Tibial nerve (tissue), 4 donors: ENCODE results near the gene LANCL2.

Source experiments
- EP300 ChIP-seq, 2 donors: sonication (generic); formaldehyde crosslinking; IDR thresholded peaks; one replicate each; pipeline ENCODE4 v1.6.1; 2017; ENCODE audit warnings: antibody characterized with exemption in 2 of 2, mild to moderate bottlenecking in 1 of 2
- TF ChIP-seq, protein P1 (sequence below), 5 experiments: fragments of 200-600 bp in 3 of 5; fragments of 450-650 bp in 2 of 5; sonication (generic) in 3 of 5; IDR thresholded peaks; one replicate each; pipeline ENCODE4 v1.5.1; 2016 to 2019; ENCODE audit warnings: antibody characterized with exemption in 5 of 5, mild to moderate bottlenecking in 3 of 5, moderate library complexity in 2 of 5

DNA sequence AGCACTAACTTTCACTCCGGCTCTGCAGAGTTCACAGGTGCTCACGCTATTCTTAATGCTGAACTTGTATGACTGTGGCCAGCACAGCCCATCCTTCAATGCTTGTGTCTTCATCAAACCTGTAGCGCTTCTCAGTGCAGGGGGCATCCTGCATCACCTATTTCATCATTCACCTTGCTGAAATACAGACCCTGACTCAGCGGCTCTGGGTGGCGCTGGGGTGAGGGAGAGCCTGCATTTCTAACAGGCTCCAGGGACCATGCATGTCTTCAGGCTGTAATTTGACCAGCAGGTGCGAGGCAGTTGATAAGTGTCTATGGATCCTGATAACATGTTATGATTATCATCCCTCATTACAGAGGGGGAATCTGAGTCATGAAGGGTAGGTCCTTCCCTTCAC is 117.9 kb downstream of the LANCL2 start:
- TF ChIP-seq, protein P1, sequence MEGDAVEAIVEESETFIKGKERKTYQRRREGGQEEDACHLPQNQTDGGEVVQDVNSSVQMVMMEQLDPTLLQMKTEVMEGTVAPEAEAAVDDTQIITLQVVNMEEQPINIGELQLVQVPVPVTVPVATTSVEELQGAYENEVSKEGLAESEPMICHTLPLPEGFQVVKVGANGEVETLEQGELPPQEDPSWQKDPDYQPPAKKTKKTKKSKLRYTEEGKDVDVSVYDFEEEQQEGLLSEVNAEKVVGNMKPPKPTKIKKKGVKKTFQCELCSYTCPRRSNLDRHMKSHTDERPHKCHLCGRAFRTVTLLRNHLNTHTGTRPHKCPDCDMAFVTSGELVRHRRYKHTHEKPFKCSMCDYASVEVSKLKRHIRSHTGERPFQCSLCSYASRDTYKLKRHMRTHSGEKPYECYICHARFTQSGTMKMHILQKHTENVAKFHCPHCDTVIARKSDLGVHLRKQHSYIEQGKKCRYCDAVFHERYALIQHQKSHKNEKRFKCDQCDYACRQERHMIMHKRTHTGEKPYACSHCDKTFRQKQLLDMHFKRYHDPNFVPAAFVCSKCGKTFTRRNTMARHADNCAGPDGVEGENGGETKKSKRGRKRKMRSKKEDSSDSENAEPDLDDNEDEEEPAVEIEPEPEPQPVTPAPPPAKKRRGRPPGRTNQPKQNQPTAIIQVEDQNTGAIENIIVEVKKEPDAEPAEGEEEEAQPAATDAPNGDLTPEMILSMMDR (IDR thresholded peaks at IDR 0.05): no peak
- TF ChIP-seq EP300 (IDR thresholded peaks at IDR 0.05): no peak
